ENCODE results near the gene PALM2AKAP2.

DNA sequence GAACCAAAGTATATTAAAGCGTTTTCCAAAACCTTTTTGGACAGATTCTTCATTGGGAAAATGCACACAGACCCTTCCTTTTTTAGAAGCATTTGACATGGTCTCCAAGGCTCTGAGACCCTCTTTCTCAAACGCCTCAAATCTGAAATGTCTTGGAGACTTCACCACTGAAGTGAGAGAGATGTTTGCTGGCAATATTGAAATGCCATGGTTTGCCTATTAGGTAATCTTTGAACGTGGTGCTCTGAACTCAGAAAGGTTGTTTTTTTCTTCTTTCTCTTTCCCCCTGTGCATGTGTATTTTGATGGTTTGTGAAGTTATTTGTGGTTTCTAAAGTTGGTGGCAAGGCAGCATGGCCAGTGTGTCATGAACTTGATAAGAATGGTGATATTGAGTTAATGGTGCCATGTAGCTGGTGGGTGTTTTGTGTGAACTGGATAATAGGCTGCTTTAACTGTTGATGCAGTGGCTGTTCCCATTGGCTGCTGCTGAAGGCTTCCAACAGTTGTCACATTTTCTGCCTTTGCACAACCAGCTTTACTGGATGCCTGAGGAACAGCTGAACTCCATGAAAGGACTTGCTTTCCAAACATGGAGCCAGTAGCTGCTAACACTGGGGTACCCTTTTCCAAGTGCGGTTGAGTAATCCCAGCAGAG is 1.7 kb downstream of the PALM2AKAP2 start:
- TF ChIP-seq POLR2A (IDR thresholded peaks at IDR 0.05) (no peak), EP300 (IDR thresholded peaks at IDR 0.05) (no peak), POLR2AphosphoS5 (IDR thresholded peaks at IDR 0.05) (peak; percentile 45 to 66)
- TF ChIP-seq, protein P1, sequence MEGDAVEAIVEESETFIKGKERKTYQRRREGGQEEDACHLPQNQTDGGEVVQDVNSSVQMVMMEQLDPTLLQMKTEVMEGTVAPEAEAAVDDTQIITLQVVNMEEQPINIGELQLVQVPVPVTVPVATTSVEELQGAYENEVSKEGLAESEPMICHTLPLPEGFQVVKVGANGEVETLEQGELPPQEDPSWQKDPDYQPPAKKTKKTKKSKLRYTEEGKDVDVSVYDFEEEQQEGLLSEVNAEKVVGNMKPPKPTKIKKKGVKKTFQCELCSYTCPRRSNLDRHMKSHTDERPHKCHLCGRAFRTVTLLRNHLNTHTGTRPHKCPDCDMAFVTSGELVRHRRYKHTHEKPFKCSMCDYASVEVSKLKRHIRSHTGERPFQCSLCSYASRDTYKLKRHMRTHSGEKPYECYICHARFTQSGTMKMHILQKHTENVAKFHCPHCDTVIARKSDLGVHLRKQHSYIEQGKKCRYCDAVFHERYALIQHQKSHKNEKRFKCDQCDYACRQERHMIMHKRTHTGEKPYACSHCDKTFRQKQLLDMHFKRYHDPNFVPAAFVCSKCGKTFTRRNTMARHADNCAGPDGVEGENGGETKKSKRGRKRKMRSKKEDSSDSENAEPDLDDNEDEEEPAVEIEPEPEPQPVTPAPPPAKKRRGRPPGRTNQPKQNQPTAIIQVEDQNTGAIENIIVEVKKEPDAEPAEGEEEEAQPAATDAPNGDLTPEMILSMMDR (IDR thresholded peaks at IDR 0.05): no peak

Data from upper lobe of left lung (tissue), 4 donors.